Measurements from ENCODE around the gene GJB3. TPM values are rescaled to one million over a fixed set of nuclear protein-coding genes. Genes with fewer than 3 reads are reported as not detected.
"Not testable (repeated sequence)": the region's sequence is repeated elsewhere in the genome, so short reads cannot be mapped to it uniquely, and the experiment has no call there.

Gene GJB3
- total RNA-seq, 1 experiment from 2014 or later = 89.9 TPM

DNA sequence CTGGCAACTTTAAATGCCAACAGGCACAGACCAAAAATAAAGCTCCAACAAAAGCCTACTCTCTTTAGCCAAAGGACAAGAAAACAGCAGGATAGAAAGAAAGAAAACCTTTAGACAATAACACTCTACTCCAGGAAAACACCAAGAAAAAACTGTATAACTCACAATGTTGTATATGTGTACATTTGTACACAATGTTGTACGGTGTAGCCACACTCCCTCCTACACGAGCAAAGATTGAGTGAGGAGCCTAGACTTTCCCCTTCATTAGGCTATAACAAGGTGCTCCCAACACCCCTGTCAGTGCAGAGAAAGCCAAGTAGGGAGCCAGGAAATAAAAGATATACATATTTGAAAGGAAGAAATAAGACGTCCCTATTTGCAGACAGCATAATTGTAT lies 35.8 kb downstream of the GJB3 start:
- H3K9ac ChIP-seq (ENCODE audit: low read length) = no peak overlapping the region
- no peaks in the 10 kb centered on the region for H3K27me3 ChIP-seq (ENCODE audit: low read length)
- no peak overlapping the region for H3K4me3 ChIP-seq (ENCODE audit: low read length)
- H4K20me1 ChIP-seq (ENCODE audit: low read length) = no peaks in the 10 kb centered on the region
- intact Hi-C loops (cut with micrococcal nuclease) = no loop called here
- ChIA-PET POLR2A (ENCODE audit: unreplicated experiment) (interaction anchor here (0.7 kb wide), 1 partner anchor 586 kb away, joined by 6 read pairs; no protein-coding TSS in a partner anchor), CTCF (no interaction called here)
- no peaks in the 10 kb centered on the region for H3K9me2 ChIP-seq (replicated peaks; ENCODE audit: low read length)
- DNase-seq = no peak
- no peaks in the 10 kb centered on the region for H3K79me2 ChIP-seq (ENCODE audit: low read length)
- TF ChIP-seq EZH2 (IDR thresholded peaks at IDR 0.05; ENCODE audit: low read length, unreplicated experiment) = no peak
- TF ChIP-seq, protein P1, sequence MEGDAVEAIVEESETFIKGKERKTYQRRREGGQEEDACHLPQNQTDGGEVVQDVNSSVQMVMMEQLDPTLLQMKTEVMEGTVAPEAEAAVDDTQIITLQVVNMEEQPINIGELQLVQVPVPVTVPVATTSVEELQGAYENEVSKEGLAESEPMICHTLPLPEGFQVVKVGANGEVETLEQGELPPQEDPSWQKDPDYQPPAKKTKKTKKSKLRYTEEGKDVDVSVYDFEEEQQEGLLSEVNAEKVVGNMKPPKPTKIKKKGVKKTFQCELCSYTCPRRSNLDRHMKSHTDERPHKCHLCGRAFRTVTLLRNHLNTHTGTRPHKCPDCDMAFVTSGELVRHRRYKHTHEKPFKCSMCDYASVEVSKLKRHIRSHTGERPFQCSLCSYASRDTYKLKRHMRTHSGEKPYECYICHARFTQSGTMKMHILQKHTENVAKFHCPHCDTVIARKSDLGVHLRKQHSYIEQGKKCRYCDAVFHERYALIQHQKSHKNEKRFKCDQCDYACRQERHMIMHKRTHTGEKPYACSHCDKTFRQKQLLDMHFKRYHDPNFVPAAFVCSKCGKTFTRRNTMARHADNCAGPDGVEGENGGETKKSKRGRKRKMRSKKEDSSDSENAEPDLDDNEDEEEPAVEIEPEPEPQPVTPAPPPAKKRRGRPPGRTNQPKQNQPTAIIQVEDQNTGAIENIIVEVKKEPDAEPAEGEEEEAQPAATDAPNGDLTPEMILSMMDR (conservative IDR thresholded peaks at IDR 0.05; ENCODE audit: low read depth, low read length) = no peak
- no peak for TF ChIP-seq EZH2phosphoT487 (IDR thresholded peaks at IDR 0.05; ENCODE audit: borderline replicate concordance, low read length)
- H3K9me3 ChIP-seq (ENCODE audit: low read length) = no peaks in the 10 kb centered on the region
- no peaks in the 10 kb centered on the region for H3F3A ChIP-seq (ENCODE audit: low read length, unreplicated experiment)
- no peaks in the 10 kb centered on the region for H3K4me1 ChIP-seq (ENCODE audit: insufficient read depth, low read length)
- no peak overlapping the region for H3K27ac ChIP-seq (ENCODE audit: low read length)
- H3K36me3 ChIP-seq (ENCODE audit: low read depth, low read length) = no peaks in the 10 kb centered on the region
- no TSS peak for BruUV-seq (replicated peaks)
- no peak overlapping the region for H3K4me2 ChIP-seq (ENCODE audit: low read length)
- H2AFZ ChIP-seq (ENCODE audit: low read length) = no peak overlapping the region
- no peak for ATAC-seq

DNA sequence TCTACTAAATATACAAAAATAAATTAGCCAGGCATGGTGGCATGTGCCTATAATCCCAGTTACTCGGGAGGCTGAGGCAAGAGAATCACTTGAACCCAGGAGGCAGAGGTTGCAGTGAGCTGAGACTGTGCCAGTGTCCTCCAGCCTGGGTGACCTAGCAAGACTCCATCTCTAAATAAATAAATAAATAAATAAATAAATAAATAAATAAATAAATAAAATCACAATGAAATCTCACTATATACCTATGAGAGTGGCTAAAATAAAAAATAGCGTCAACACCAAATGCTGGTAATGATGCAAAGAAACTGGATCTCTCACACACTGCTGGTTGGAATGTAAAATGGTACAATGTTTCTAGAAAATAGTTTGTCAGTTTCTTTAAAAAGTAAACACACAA lies 37.8 kb downstream of the GJB3 start:
- CTCF ChIA-PET = not testable (repeated sequence)

DNA sequence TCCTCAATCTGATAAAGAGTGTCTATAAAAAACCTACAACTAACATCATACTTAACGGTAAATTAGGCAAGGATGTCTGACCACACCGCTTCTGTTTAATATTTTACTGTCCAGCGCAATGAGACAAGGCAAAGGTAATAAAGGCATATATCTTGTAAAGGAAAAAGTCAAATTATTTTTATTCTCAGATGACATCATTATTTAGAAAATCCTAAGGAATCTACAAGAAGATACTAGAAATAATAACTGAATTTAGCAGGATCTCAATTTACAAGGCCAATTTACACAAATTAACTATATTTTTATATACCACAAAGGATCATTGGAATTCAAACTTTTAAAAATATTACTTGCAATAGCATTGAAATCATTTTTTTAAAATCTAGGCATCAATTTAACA lies 41.2 kb downstream of the GJB3 start:
- H4K20me1 ChIP-seq (ENCODE audit: low read length) = no peaks in the 10 kb centered on the region
- ChIA-PET CTCF (no interaction called here), POLR2A (ENCODE audit: unreplicated experiment) (no interaction called here)

More for the DNA sequence above, 37.8 kb downstream of the GJB3 start:
- H3K79me2 ChIP-seq (ENCODE audit: low read length); H3K9ac ChIP-seq (ENCODE audit: low read length); H3K4me1 ChIP-seq (ENCODE audit: insufficient read depth, low read length); H3K27me3 ChIP-seq (ENCODE audit: low read length); H3K27ac ChIP-seq (ENCODE audit: low read length); BruUV-seq (replicated peaks); intact Hi-C loops (cut with micrococcal nuclease); H2AFZ ChIP-seq (ENCODE audit: low read length); POLR2A ChIA-PET (ENCODE audit: unreplicated experiment); H3K4me2 ChIP-seq (ENCODE audit: low read length); H4K20me1 ChIP-seq (ENCODE audit: low read length); DNase-seq; H3F3A ChIP-seq (ENCODE audit: low read length, unreplicated experiment); H3K36me3 ChIP-seq (ENCODE audit: low read depth, low read length); ATAC-seq; H3K9me3 ChIP-seq (ENCODE audit: low read length); H3K4me3 ChIP-seq (ENCODE audit: low read length); H3K9me2 ChIP-seq (replicated peaks; ENCODE audit: low read length): not testable (repeated sequence)

More for the DNA sequence above, 41.2 kb downstream of the GJB3 start:
- H3K27ac ChIP-seq (ENCODE audit: low read length) = no peak overlapping the region
- no peaks in the 10 kb centered on the region for H3K9me3 ChIP-seq (ENCODE audit: low read length)
- DNase-seq = no peak
- no peak overlapping the region for H3K9ac ChIP-seq (ENCODE audit: low read length)
- H3F3A ChIP-seq (ENCODE audit: low read length, unreplicated experiment) = no peaks in the 10 kb centered on the region
- BruUV-seq (replicated peaks) = no TSS peak
- H3K4me1 ChIP-seq (ENCODE audit: insufficient read depth, low read length) = no peaks in the 10 kb centered on the region
- TF ChIP-seq EZH2 (IDR thresholded peaks at IDR 0.05; ENCODE audit: low read length, unreplicated experiment) = no peak
- TF ChIP-seq EZH2phosphoT487 (IDR thresholded peaks at IDR 0.05; ENCODE audit: borderline replicate concordance, low read length) = no peak
- TF ChIP-seq, protein P1 (conservative IDR thresholded peaks at IDR 0.05; ENCODE audit: low read depth, low read length) = no peak
- H3K9me2 ChIP-seq (replicated peaks; ENCODE audit: low read length) = no peaks in the 10 kb centered on the region
- no peak overlapping the region for H3K4me3 ChIP-seq (ENCODE audit: low read length)
- no peaks in the 10 kb centered on the region for H3K36me3 ChIP-seq (ENCODE audit: low read depth, low read length)
- intact Hi-C loops (cut with micrococcal nuclease) = no loop called here
- no peaks in the 10 kb centered on the region for H3K79me2 ChIP-seq (ENCODE audit: low read length)
- no peak for ATAC-seq
- H3K27me3 ChIP-seq (ENCODE audit: low read length) = no peaks in the 10 kb centered on the region
- no peak overlapping the region for H2AFZ ChIP-seq (ENCODE audit: low read length)
- H3K4me2 ChIP-seq (ENCODE audit: low read length) = no peak overlapping the region

All from PC-3 (cell line).